DOHH2 (cell line): ENCODE measurements around the gene WDR5.

ENCODE experiments used
- CTCF ChIP-seq: fragments of 200-600 bp; sonication (generic); IDR thresholded peaks from one replicate; pipeline ENCODE4 v1.5.1; 2014; ENCODE audit warnings: antibody characterized with exemption, mild to moderate bottlenecking, low read depth, low read length; ENCODE audit not compliant: poor library complexity, severe bottlenecking
- EZH2phosphoT487 ChIP-seq: fragments of 200-600 bp; sonication (generic); IDR thresholded peaks from 2 replicates; pipeline ENCODE4 v1.6.1; 2017; ENCODE audit warnings: borderline replicate concordance, mild to moderate bottlenecking, antibody characterized with exemption, low read length, moderate library complexity, mixed read lengths

DNA sequence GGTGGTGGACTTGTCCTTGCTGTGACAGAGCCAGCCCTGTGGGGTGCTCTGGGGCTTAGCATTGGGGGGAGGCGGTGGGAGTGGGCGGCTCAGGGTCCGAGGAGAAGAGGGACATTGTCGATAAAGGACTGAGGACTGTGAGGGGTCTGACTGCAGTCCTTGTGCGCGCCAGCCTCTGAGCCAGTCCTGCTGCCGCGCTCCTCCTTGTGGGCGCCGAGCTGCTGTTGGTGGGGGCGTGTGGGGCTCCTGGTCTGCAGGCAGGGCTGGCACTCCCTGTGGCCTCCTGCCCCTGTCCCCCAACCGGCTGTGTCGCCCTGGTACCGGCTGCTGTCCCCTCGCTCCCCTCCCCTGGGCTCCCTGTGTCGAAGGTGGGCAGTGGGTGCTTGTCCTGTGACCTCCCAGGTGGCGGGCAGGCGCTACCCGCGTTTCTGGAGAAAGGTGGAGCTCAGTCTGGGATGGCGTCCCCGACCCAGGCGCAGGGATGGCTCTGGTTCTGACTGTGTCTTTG is 21.6 kb downstream of the WDR5 start:
- no peak for TF ChIP-seq CTCF
- no peak for TF ChIP-seq EZH2phosphoT487
